OCI-LY3 (cell line): ENCODE results near the gene CSRP1.

Experiments used
- H2AFZ ChIP-seq: fragments of 200-600, 300-600 bp; shearing (Covaris generic); 2 replicates; pipeline ENCODE4 v1.6.0; 2014; ENCODE audit warnings: antibody characterized with exemption, low read depth, low read length
- H3K27ac ChIP-seq: fragments of 200-600, 300-600 bp; sonication (generic); 2 replicates; pipeline ENCODE4 v1.5.1; 2014; ENCODE audit warnings: mild to moderate bottlenecking, low read length, moderate library complexity, mixed read lengths
- H3K27me3 ChIP-seq: fragments of 200-600, 300-600 bp; sonication (generic); 2 replicates; pipeline ENCODE4 v1.6.1; 2014; ENCODE audit warnings: low read depth, low read length, mixed read lengths
- H3K36me3 ChIP-seq: fragments of 200-600, 300-600 bp; sonication (generic); replicated peaks from 2 replicates; pipeline ENCODE3; 2014; ENCODE audit warnings: low read depth, low read length, mixed read lengths
- H3K4me1 ChIP-seq: fragments of 300-600, 200-600 bp; sonication (generic); 2 replicates; pipeline ENCODE4 v1.6.1; 2014; ENCODE audit warnings: low read length, mixed read lengths
- H3K4me2 ChIP-seq: fragments of 200-600, 300-600 bp; sonication (generic); 2 replicates; pipeline ENCODE4 v1.6.1; 2014; ENCODE audit warnings: low read length, mixed read lengths
- H3K4me3 ChIP-seq: fragments of 300-600, 200-600 bp; sonication (generic); 2 replicates; pipeline ENCODE4 v1.5.1; 2014; ENCODE audit warnings: antibody characterized with exemption, mild to moderate bottlenecking, low read length, moderate library complexity
- H3K79me2 ChIP-seq: fragments of 300-600, 200-600 bp; shearing (Covaris generic); 2 replicates; pipeline ENCODE4 v1.6.1; 2014; ENCODE audit warnings: mild to moderate bottlenecking, low read length, mixed read lengths
- H3K9ac ChIP-seq: fragments of 300-600, 200-600 bp; shearing (Covaris generic); 2 replicates; pipeline ENCODE4 v1.6.0; 2014; ENCODE audit warnings: mild to moderate bottlenecking, low read length, moderate library complexity
- H3K9me3 ChIP-seq: fragments of 200-600, 300-600 bp; shearing (Covaris generic); 2 replicates; pipeline ENCODE4 v1.6.1; 2014; ENCODE audit warnings: low read length, mixed read lengths; ENCODE audit not compliant: insufficient read depth
- H4K20me1 ChIP-seq: fragments of 200-600, 300-600 bp; sonication (generic); 2 replicates; pipeline ENCODE4 v1.6.1; 2016; ENCODE audit warnings: low read length, mixed read lengths; ENCODE audit not compliant: insufficient read depth
- EZH2phosphoT487 ChIP-seq: fragments of 200-600 bp; shearing (Covaris generic); IDR thresholded peaks from 2 replicates; pipeline ENCODE4 v1.6.1; 2018; ENCODE audit warnings: antibody characterized with exemption, mixed run types, low read depth
- TF ChIP-seq, protein P1 (sequence below): fragments of 200-600, 300-600 bp; sonication (generic); IDR thresholded peaks from 2 replicates; pipeline ENCODE4 v1.5.1; 2014; ENCODE audit warnings: antibody characterized with exemption, low read length, low read depth

CSRP1 gene

GRCh38 chr1:201461645-201462441 lies 45.1 kb downstream of the CSRP1 start:
- Histone ChIP-seq H3K9ac (no peak overlapping the region), H4K20me1 (no peaks in the 10 kb centered on the region), H3K4me1 (peaks cover 7% of the 10 kb centered on the region), H2AFZ (no peak overlapping the region), H3K27me3 (peaks cover 13% of the 10 kb centered on the region), H3K4me3 (no peak overlapping the region), H3K27ac (no peak overlapping the region), H3K36me3 (no peaks in the 10 kb centered on the region), H3K79me2 (no peaks in the 10 kb centered on the region), H3K9me3 (no peaks in the 10 kb centered on the region), H3K4me2 (no peak overlapping the region)
- TF ChIP-seq, protein P1, sequence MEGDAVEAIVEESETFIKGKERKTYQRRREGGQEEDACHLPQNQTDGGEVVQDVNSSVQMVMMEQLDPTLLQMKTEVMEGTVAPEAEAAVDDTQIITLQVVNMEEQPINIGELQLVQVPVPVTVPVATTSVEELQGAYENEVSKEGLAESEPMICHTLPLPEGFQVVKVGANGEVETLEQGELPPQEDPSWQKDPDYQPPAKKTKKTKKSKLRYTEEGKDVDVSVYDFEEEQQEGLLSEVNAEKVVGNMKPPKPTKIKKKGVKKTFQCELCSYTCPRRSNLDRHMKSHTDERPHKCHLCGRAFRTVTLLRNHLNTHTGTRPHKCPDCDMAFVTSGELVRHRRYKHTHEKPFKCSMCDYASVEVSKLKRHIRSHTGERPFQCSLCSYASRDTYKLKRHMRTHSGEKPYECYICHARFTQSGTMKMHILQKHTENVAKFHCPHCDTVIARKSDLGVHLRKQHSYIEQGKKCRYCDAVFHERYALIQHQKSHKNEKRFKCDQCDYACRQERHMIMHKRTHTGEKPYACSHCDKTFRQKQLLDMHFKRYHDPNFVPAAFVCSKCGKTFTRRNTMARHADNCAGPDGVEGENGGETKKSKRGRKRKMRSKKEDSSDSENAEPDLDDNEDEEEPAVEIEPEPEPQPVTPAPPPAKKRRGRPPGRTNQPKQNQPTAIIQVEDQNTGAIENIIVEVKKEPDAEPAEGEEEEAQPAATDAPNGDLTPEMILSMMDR: no peak
- no peak for TF ChIP-seq EZH2phosphoT487

DNA sequence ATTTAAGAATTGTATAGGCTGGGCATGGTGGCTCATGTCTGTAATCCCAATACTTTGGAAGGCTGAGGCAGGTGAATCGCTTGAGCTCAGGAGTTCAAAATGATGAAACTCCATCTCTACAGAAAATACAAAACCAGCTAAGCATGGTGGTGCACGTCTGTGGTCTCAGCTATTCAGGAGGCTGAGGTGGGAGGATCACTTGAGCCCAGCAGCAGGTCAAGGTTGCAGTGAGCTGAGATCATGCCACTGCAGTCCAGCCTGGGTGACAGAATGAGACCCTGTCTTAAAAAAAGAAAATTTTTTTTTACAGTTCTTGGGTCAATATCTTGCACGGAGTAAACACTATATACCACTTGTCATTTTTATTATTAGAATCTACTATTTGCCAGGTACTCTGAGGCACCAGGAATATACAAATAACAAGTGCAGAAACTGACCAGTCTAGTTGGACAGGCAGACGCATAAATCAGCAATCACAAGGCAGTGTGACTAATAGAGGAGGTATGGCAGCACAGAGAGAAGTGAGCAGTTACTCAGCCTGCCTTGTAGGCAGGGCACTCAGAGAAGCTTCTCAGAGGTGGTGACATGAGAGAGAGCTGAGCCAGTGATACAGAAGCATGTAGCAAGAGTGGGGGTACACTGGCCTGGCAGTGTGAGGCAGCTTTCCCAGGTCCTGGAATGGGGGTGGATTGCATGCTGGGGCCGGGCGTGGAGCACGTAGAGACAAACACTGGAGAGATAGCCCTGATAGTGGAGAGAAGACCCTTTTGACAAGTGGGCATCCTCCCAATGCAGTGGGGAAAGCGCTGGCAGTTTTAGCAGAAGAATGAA lies 45.9 kb downstream of the CSRP1 start:
- H3K36me3 ChIP-seq: no peaks in the 10 kb centered on the region
- no peaks in the 10 kb centered on the region for H3K9me3 ChIP-seq
- peaks cover 15% of the 10 kb centered on the region for H3K4me1 ChIP-seq
- no peak overlapping the region for H2AFZ ChIP-seq
- H3K4me2 ChIP-seq: no peak overlapping the region
- no peak overlapping the region for H3K27ac ChIP-seq
- H3K4me3 ChIP-seq: no peak overlapping the region
- TF ChIP-seq, protein P1: no peak
- no peak for TF ChIP-seq EZH2phosphoT487
- H4K20me1 ChIP-seq: no peaks in the 10 kb centered on the region
- no peaks in the 10 kb centered on the region for H3K79me2 ChIP-seq
- no peak overlapping the region for H3K9ac ChIP-seq
- peaks cover 13% of the 10 kb centered on the region for H3K27me3 ChIP-seq

GRCh38 chr1:201459775-201460174 lies 47.1 kb downstream of the CSRP1 start:
- no peaks in the 10 kb centered on the region for H4K20me1 ChIP-seq
- H3K36me3 ChIP-seq: no peaks in the 10 kb centered on the region
- no peak overlapping the region for H3K9ac ChIP-seq
- TF ChIP-seq, protein P1: no peak
- no peak for TF ChIP-seq EZH2phosphoT487
- peaks cover 22% of the 10 kb centered on the region for H3K27me3 ChIP-seq
- H3K9me3 ChIP-seq: no peaks in the 10 kb centered on the region
- H3K4me2 ChIP-seq: no peak overlapping the region
- no peak overlapping the region for H2AFZ ChIP-seq
- H3K4me1 ChIP-seq: peaks cover 19% of the 10 kb centered on the region
- H3K4me3 ChIP-seq: no peak overlapping the region
- no peaks in the 10 kb centered on the region for H3K79me2 ChIP-seq
- no peak overlapping the region for H3K27ac ChIP-seq

- Histone ChIP-seq H3K4me3 (no peak overlapping the region), H3K9me3 (no peaks in the 10 kb centered on the region), H3K4me2 (no peak overlapping the region), H3K4me1 (peaks cover 26% of the 10 kb centered on the region), H3K9ac (no peak overlapping the region), H3K36me3 (no peaks in the 10 kb centered on the region), H2AFZ (no peak overlapping the region), H4K20me1 (no peaks in the 10 kb centered on the region), H3K79me2 (no peaks in the 10 kb centered on the region), H3K27me3 (peaks cover 22% of the 10 kb centered on the region), H3K27ac (no peak overlapping the region)
- TF ChIP-seq, protein P1: no peak
- TF ChIP-seq EZH2phosphoT487: no peak
Observed at GRCh38 chr1:201459052-201459451, 47.9 kb downstream of the CSRP1 start.
